ENCODE data around the gene CIB4. TPM values are rescaled to one million over a fixed set of nuclear protein-coding genes. Genes with fewer than 3 reads are reported as not detected.

The CIB4 gene
- polyA plus RNA-seq, 10 donors, result not detected

DNA sequence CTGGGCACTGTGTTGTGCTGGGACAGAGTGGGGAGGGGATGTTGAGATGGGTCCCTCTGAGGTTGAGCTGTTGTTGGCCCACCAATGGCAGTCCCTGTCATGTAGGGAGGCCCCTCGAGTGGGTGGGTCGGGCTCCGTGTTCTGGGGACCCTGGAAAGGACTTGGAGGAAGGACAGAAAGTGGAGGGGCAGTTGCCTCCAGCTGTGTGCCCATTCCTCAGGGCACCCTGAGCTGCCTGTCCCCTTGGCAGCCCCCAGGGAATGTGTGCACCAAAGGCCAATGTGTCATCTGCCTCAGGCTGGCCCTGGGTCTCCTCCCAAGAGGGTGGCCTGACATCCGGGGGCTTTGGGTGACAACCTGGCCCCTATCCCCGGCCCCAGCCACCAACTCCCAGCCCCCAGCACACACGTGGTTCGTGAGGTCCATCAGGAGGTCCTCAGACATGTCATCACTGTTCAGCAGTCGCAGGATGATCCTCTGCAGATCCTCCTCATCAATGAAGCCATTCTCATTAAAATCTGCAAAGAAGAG lies 57.7 kb downstream of the CIB4 start:
- DNase-seq, result no peak

DNA sequence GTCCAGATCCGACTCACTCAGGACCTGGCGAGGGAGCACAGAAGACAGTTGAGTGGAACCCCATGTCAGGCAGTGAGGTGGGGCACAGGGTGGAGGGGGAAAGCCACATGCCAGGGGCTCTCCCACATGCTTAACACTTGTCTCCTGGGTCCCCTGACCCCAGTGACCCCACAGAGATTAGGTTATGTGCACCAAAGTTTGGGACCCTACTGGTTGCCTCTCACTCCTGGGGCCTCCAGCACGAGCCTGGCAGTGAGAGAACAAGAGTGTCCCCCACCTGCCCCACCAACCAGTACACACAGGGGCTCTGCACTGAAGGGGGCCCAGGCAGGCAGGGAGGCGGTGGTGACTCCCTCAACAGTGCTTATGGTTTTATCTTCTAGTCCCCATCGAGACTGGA lies 58.3 kb downstream of the CIB4 start:
- DNase-seq, result no peak

- no peak for DNase-seq
Measured at GRCh38 chr2:26581991-26582842, 58.9 kb downstream of the CIB4 start.

- no peak for DNase-seq
Measured at GRCh38 chr2:26581266-26581990, 59.7 kb downstream of the CIB4 start.

DNA sequence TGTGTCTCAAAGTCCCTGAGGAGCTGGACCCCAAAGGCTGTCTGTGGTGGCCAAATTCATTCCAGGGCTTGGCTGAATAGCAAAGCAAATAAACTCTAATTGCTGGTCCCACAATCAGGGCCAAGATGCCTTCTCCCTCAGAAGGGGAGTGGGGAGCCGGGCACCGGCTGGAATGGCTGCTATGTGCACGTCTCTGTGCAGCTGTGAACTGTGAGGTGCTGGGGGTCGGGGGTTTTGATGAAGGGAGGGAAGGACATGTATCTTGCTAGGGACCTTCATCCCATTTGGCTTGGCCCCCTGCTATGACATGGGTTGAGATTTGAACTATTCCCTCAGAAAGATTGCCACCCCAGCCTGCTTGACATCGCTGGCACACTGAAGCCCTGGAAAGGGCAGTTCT lies 60.4 kb downstream of the CIB4 start:
- DNase-seq, result no peak

- DNase-seq, result no peak
Measured at GRCh38 chr2:26580151-26580550, 61.0 kb downstream of the CIB4 start.

DNA sequence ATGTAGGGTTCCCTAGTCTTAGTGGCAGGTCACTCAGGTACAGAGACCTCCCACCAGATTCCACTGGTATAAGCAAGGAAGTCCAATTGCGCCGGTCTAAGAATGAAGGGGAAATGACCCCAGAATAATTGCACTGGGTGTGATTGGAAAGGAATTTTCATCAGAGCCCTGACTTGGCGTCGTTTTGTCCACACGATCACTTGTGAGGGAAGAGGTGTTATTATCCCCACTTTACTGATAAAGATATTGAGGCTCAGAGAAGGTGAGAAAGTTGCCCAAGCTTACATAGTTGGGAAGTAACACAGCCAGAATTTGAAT lies 61.5 kb downstream of the CIB4 start:
- no peak for DNase-seq

DNA sequence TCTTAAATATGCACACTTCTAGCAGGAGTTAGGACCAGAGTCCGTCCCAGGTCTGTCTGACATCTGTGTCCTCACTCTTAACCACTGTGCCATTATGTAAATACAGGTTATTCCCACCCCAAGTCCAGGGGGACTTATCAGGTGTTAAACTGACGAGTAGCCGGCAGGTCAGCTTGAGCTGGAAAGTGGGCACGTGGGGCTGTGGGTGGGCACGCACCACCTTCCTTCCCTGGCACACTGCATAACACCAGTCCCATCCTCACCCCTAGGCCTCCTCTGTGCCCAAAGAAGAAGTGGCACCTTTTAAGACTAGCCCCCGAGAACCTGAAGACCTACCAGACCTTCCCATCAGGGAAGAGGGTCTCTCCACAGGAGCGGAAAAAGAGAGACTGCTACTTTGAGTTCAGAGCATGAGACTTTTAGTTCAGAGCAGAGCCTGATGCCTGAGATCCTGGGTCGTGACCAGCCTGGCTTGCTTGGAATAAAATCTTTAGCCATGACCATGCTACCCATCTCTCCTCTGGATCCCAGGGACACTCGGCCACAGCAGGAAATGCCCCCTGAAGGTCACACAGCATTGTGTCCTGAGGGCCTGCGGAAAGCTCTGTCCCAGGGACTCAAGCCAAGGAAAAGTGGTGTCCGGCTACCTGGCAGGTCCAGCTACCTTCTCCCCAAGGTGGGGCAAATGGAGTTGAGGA lies 62.0 kb downstream of the CIB4 start:
- no peak for DNase-seq

GRCh38 chr2:26578581-26578980 lies 62.6 kb downstream of the CIB4 start:
- DNase-seq, result no peak

- DNase-seq, result no peak
Measured at GRCh38 chr2:26578113-26578458, 63.1 kb downstream of the CIB4 start.

DNA sequence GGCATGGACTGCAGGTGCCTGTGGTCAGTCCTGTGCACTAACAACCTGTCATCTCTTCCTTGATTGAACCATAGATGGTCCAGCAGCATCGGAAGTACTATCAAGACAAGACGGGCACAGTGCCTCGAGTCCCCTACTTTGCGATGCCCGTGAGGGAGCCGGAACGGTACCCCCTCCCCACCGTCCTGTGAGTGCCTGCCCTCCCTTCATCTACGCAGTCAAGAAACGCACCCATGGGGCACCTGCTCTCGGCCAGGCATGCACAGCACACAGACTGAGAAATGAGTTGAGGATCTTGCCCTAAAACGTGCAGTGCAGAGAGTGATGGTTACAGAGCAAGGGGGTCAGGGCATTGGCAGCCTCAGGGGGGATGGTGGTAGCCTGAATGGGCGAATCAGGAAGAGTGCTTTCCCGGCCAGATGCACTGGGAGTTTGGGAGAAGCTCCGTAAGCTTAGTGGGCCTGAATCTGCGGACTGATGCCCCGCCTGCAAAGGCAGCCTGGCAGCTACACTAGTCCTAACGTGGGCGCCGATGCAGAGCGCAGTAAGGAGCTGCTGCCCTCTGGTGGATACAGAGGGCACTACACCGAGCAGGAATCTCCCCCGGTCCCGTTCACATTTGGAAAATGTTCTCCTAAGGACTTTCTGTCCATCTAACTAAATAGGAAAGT lies 63.6 kb downstream of the CIB4 start:
- DNase-seq, result peak; percentile 27 to 71 (median 67)

- no peak for DNase-seq
Measured at GRCh38 chr2:26576565-26577441, 64.4 kb downstream of the CIB4 start.

DNA sequence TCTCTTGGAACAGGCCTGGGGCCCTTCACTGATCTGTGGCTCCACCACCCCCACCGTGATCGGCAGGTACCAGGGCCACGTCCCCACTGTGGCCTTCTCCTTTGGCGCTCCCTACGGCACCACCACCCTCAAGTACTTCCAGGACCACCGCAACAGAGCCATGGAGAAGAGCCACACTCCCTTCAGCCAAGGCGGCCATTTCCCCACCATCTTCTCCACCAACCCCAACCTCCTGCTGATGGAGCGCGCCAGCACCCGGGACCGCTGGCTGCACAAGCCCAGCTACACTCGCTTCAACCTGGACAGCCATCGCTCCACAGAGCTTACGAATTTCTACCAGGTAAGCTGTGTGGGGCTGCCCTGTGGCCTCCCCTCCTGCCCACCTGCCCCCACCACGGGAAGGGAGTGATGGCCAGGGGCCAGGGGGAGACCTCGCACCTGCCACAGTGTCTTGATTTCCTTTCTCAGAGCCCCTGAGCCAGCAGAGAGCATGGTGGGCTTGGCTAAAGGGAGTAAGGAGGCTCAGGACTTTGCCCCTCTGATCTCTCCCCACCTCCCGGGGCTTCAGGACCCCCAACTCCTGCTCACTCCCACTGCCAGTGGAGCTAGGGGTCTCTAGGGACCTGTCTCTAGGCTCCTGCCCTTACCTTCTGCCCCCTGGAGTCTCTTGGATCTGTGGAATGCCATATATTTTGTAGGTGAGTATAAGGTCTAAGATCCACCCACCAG lies 65.2 kb downstream of the CIB4 start:
- no peak for DNase-seq

GRCh38 chr2:26574900-26575560 lies 66.1 kb downstream of the CIB4 start:
- no peak for DNase-seq

GRCh38 chr2:26574066-26574899 lies 66.9 kb downstream of the CIB4 start:
- DNase-seq, result no peak

DNA sequence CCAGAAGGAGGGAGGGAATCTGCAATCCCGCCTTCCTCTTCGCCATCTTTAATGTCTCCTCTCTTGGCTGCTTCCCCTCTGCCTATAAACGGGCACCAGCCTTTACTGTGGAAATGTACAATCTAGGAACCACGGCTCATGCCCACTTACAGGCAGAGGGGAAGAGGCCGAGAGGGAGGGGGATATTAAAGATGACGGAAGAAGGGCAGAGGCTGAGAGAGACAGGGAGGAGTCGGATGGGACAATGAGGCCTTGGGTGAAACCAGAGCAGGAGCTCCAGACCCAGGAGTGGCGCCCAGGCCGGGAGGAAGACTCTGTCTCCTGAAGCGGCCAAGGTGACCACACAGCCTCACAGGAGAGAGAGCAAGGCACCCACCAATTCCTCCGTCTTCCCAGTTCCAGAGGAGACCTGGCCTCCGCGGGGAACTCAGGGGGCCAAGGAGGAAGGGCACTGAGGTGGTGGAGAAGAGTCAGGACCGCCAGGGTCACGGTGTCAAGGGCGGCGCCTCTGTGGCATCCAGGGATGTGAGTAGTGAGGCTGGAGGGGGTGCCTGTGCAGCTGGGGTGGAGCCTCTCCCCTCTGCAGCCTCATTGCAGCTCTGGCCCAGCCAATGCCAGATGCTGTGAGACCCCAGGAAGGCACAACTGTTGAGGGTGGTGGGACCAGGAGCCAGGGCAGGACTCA lies 67.8 kb downstream of the CIB4 start:
- no peak for DNase-seq

DNA sequence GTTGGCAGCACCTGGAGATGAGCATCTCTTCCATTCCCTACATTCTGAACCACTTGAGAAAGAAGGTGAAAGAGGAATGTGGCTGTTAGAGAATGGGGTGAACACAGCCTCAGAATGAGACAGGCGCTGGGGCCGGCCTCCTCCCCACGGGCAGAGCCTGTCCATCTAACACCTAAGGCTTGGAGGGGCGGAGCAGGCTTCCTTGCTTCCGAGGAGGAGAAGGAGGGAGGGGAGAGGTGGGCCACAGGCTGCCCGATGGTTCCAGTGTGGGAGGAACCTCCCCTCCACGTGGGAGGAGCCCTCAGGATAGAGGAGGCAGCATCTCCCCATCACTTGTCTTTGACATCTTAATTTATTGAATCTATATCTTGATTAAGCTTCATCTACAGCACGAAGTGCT lies 68.6 kb downstream of the CIB4 start:
- no peak for DNase-seq

DNA sequence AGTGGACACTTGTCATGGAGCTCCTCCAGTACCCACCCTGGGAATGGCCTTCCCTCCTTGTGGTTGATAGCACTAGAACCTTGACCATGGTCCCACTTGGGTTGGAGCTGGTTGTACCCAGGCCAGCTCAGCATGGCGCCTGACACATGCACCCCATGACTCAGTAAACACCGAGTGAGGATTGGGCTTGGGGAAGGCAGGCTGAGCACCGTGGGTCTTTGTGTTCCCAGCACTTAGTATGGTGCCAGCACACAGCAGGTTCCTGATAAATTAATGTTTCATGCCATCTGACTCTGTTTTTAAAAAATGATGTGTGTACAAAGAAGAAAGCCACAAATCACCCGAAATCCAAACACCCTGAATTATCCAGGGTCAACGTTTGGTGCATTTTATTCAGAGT lies 69.8 kb downstream of the CIB4 start:
- DNase-seq, result no peak
